ENCODE measurements around the gene IL23R. TPM values are rescaled to one million over a fixed set of nuclear protein-coding genes. Genes with fewer than 3 reads are reported as not detected.
A peak's percentile ranks its signal among the peaks of the same experiment; 100 is the strongest.
"Not testable (repeated sequence)": the region's sequence is repeated elsewhere in the genome, so short reads cannot be mapped to it uniquely, and the experiment has no call there.

IL23R gene, protein sequence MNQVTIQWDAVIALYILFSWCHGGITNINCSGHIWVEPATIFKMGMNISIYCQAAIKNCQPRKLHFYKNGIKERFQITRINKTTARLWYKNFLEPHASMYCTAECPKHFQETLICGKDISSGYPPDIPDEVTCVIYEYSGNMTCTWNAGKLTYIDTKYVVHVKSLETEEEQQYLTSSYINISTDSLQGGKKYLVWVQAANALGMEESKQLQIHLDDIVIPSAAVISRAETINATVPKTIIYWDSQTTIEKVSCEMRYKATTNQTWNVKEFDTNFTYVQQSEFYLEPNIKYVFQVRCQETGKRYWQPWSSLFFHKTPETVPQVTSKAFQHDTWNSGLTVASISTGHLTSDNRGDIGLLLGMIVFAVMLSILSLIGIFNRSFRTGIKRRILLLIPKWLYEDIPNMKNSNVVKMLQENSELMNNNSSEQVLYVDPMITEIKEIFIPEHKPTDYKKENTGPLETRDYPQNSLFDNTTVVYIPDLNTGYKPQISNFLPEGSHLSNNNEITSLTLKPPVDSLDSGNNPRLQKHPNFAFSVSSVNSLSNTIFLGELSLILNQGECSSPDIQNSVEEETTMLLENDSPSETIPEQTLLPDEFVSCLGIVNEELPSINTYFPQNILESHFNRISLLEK
- under 1 TPM in 5 of 12 donors, not detected in 7; 0.04 to 0.37 (median 0.08) TPM for polyA plus RNA-seq (ENCODE audit: insufficient read length in 12 of 12)
- long read RNA-seq, donor 1: 0 reads
- long read RNA-seq, donor 2: 0 reads
- long read RNA-seq, donor 3: 0 reads
- long read RNA-seq, donor 4: 0 reads
- long read RNA-seq, donor 5: 0 reads
- long read RNA-seq, donor 6: 0 reads
- long read RNA-seq, donor 7: 0 reads
- long read RNA-seq, donor 8: 0 reads
- long read RNA-seq, donor 9: 0 reads
- long read RNA-seq, donor 10: 0 reads
- long read RNA-seq, donor 11: 0 reads

DNA sequence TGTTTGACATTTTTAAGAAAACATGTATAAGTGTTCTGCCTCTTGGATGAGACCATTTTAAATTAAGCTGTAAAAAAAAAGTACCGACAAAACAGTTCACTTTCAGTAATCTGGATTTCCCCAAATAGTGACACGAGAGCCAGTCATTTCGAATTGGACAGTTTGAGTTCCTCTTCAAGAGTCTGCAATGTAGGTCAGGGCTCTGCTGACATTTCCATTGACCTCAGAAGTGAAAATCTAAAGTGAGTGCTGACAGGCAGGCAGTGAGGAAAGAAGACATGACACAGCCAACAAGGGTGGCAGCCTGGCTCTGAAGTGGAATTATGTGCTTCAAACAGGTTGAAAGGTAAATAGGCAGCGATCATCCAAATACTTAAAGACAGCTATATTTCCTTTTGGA lies at the start of gene IL23R:
IL23R (plus strand) TSS at position 259 of the 400 bp plus-strand sequence. CDS start 1,667 bp downstream, outside the sequence.
- no peak for DNase-seq

DNA sequence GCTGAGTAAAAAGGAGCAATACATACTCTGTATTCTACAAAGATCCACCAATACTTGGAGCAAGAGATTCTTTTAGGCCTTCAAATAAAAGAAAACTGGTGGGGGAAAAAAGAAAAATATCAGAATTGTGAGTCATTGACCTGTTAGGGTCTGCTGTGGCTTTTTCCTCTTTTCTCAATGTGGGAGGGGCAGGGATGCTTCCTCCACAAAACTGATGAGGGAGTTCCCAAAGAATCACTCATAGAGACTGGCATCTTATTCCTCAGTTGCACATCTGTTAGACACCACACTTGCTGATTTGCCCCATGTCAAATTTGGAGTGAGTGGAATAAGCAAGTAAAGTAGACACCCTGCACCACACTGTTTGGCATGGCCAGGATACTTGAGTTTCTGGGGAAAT lies 48.1 kb upstream of the IL23R start:
- DNase-seq: no peak

DNA sequence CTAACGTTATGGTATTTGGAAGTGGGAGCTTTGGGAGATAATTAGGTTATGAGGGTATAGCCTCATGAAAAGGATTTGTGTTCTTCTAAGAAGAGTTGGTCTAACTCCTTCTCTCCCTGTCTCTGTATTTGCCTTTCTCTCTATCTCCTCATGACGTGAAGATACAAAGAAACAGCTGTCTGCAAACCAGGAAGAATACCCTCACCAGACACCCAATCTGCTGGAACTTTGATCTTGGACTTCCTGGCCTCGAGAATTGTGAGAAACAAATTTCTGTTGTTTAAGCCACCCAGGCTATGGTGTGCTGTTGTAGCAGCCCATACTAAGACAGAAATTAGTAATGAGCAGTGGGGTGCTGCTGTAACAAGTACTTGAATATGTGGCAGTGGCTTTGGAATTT lies 47.6 kb upstream of the IL23R start:
- no peak for DNase-seq

DNA sequence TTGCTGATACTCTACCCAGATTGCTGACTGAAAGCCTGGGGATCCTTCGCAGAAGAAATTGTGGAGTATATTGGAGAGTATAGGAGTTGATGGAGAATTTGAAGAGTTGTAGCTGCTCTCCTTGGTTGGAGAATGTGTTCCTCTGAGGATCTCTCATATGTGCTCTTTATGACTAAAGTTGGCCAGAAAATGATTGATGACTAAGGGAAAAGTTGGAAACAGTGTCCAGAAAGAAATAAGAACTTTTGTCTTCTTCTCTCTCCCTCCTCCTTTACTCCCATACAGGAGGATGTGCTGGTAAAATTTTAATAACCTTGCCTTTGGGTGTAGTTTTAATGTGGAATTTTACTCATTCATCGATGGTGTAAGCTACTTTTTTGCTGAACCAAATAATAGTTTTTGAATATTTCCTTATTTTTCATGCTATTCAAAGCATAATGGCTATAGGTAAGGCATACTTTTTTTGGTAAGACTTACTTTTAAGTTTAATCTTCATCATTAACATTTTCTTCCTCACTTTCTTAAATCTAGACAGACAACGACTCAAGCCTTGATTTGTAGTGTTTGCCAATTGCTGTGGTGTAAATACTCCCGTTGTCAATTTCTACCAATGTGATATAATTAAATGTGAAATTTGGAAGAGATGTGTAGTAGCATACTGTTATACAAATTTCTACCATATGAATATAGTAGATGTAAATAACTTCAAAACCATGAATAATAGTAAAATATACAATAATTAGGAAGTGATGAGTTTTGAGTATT lies 45.2 kb upstream of the IL23R start:
- no peak for DNase-seq

DNA sequence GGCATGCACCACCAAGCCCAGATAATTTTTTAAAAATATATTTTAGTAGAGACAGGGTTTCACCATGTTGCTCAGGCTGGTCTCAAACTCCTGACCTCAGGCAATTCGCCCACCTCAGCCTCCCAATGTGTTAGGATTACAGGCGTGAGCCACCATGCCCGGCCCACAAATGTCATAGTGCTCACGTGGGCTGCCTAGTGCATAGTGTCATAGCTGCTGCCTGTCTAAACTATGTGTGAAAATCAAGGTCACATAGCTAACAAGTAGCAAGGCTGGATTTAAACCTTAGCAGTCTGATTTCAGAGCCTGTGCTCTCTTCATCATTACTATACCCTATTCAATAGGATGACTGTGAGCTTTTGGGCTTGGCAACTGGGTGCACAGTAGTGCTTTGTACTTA lies 41.8 kb upstream of the IL23R start:
- DNase-seq: no peak

DNA sequence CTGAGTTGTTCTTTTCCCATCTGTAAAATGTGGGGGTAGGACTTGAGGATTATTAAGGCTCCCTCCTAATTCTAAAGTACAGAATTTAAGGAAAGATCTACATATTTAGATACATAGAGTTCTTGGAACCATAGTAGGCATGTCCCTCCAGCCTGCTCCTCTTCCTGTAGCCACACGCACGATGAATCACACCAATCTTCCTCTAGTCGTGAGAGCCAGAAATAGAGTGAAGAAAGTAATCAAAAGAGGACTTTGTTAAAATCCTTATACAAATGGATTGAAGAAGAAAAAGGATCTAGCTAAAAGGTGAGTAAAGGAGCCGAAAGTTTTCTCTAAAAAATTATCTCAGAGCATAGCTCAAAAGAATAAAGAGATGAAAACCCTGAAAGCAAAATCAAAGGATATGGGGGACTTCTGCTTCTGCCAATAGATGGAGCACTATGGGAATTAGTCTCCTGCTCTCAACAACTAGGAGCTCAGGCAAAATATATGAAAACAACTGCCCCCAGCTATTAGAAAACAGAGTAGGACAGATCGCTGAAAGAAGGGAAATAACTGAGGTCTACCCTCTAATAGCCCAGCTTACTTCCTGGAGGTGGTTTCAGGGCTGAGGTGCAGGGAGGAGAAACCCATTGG lies 40.0 kb upstream of the IL23R start:
- DNase-seq: no peak

DNA sequence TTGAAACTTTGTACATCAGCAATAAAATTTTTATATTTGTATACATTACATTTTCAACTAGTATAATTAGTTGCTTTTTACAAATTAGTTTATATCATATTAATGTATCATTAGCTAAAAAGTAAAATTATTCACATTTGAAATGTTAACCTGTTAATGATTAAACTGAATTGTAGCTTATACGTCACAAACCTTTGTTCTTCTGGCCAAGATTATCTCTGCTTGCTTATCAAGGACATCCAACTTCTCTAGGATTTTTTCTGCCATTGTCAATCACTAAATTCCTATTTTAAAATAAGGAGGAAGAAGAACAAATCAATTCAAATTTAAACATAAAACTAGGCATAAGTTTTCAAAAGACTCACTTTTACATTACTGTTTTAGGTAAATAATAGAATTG lies 39.3 kb upstream of the IL23R start:
- no peak for DNase-seq

DNA sequence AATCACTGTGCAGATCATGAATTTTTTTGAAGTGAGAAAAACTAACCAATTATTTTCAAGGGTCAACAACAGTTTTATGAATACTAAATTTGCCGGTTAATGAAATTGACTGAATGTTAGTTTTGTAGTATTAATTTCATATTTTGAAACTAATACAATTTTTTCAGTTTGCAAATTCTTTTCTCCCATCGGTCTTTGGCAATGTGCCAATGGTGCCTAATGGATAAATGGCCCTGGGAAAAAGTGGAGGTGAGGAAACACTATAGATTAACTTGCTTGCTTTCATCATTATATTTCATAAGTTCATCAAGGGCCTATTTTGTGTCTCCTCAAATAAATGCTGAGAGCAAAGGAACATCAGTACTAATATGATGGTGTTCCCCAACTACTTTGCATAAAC lies 35.6 kb upstream of the IL23R start:
- DNase-seq: no peak

DNA sequence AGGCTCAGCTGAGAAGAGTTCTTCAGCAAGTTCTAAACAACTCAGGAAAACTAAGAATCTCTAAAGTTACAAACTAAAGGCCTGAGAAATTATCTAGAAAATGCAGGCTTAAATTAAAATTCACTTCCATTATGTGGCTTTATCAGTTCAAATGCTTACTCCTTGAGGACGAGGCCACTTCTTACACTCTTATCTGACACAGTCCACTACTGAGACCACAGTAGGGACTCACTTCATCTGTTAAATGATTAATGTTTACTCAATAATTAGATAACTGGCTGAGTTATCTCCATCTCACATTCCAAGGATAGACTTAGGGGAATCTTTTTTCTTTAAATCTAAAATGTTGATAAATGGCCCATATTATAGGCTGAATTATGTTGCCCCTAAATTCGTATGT lies 33.1 kb upstream of the IL23R start:
- DNase-seq: no peak

DNA sequence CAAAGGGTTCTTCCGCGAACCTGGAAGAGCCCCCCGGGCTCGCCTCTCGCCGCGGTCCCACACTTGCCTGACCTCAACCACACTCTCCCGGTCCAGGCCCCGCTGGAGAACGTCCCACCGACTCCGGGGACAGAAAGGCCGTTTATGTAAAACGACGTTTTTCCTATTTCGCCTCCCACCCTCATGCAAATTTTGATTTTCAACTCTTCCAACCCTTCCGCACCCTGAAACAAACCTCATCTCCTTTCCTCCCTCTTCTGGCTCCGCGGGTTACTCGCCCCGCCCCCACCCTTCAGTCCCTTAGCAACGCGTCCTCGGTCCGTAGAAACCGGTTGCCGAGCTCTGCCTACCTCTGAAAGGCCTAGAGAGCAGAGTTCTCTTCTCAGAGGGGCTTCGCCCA lies 31.6 kb upstream of the IL23R start, which contains the start of gene C1orf141:
C1orf141 (minus strand) TSS at position 276 of the 400 bp plus-strand sequence. CDS start 7,730 bp downstream, outside the sequence.
- peak; percentile 23 for DNase-seq

DNA sequence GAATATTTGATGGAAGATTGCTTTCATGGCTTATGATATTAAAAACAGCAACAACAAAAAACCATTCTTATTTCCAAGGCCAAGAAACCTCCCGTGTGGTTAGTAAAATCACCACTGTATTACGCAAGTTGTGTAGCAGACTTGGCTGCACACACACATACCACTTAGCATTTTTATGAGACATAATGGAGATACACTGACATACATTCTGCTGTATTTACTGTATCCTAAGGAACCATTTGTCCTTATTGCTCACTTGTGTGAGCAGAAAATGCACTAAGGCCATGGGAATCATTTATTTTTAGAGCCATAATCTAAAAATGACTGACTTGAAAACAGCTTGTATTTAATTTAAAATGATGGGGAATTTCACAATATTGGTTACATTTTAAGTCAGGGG lies 30.9 kb upstream of the IL23R start:
- peak; percentile 20 for DNase-seq

DNA sequence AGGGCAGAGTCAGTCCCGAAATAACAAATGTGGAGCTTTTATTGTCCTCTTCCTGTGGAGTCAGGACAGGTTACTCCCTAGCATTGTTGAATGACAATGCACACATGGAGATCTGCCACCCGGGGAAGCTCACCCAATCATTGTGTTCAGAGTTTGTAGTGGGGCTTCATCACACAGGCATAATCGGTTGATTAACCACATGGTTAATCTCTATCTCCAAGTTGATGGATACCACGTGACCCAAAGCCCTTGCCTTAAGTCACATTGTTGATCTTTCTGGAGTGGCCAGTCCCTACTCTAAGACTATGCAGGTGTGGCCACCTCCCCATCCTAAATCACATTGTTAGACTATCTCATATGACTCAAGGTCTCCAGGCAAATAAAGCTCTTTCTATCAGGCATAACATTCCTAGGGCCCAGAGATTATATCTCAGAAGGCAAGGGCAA lies 28.9 kb upstream of the IL23R start:
- no peak for DNase-seq

DNA sequence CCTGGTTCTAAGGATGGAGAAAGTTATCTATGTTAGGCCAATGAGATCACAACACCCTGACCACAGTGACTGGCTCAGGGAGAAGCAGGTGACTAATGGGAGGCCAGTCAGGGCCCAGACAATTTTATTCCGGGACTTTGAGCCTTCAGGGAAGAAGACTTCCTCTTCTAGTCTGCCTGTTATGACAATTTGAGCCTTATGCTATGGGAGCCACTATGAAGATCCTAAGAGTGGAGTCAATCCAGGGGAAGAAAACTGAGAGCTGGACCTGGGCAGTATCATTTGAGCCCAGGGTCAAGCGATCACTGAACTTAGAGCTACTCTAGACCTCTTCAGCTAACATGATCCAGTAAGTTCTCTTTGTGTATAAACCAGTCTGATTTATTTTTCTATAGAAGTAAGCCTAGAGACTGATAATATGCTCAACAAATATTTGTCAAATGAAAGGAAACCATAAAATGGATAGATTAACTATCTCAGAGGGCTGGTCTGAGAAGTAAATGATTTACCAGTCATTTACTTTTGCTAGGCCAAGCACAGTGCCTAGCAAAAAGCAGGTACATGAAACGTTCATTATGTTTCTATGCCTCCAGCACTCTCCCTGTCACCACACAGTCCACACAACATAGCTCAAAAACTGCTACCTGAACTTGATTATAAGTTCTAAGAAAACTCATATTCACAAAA lies 27.3 kb upstream of the IL23R start:
- DNase-seq: no peak

DNA sequence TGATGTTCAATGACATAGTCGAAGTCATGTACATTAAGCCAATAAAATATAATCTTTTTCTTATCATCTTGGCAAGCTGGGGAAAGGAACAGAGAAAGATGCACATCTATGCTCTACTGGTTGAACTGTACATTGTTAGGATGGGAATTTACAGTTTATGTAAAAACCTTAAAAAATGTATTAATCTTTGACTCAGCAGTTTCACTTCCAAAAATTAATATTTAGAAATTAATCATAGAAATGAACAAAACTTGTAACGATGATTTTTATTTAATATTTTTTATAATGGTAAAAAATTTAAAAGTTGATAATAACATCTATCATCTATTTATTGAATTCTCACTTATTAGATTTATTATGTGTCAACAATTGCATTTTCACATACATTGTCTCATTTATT lies 25.8 kb upstream of the IL23R start:
- DNase-seq: no peak

DNA sequence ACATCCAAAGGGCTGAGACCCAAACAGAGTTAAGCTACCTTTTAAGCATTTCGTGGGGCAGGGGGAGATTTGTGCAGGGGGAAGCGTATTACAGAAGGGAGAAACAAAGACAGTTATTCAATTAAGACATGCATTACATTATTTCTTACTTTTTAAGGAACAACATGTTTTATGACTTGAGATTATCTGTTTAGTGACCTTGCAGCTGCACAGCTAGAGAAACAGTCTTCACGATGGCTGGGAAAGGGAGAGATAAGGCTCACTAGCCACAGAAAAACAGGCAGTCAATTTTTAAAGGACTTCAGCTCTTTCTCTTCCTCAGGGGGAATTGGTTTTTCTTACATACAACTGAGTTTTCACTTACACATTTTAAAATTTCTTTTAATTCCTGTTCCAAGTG lies 24.4 kb upstream of the IL23R start:
- DNase-seq: not testable (repeated sequence)

DNA sequence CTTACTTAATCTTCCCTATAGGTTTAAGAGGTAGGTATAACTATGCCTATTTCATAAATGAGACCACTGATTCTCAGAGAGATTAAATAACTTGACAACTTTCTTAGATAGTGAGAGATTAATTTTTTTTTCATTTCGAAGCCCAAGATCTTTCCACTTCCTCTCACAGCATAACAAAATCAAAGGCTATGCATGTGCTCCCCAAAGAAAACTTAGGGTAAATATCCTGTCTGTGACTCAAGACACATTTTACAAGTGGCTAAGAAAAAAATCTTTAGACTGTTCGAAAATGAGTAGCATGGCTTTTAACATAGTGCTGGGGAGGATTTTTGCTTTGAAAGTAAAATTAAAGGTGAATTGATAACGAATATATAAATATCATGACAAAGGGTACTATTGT lies 23.3 kb upstream of the IL23R start:
- no peak for DNase-seq

DNA sequence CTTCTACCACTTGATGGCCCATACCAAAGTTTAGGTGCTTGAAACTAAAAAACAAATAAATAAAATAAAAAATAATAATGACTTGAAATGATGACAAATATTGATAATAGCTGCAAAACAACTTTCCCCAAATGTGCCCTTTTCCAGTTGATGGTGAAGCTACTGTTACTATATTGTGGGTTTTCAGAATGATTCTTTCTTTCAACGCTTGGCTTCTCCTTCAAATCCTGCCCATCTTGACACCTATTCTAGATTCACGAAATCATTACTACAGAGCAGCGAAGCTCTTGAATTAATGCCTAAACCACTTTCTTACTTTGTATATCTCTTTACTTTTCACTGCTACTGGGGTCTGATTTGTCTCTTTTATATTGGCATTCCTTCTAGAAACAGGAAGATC lies 22.3 kb upstream of the IL23R start:
- DNase-seq: no peak

DNA sequence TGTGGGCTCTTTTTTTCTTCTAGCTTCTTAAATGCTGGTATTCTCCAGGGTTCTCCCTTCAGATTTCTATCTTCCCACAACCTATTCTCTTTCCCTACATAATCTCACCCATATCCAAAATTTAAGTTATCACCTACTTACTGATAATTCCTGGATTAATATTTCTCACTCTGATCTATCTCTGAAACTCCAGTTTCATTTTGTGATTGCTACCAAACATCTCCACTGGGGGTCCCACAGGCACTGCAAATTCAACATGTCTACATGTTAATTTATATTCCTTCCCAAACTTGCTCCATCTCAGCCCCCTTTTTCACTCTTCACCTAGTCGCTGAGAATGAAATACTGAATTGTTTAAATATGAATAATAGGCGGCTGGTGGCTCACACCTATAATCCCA lies 21.6 kb upstream of the IL23R start:
- DNase-seq: no peak

DNA sequence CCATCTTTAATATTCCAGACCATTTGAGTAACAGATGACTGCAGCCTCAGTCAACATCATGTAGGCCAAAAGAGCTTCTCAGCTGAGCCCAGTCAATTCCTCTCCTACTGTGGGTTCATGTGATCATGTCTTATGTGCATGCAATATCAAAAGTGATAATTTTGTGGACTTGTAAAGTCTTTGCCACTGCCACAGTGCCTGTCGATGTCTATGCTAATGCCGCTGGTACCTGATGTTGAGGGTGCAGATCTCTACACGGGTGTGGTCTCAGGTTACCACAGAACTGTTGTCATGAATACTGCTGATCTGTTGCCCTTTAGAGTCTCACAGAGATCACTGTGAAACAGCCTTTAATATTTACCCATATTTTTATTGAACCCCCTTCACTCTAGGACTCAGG lies 20.2 kb upstream of the IL23R start:
- no peak for DNase-seq

DNA sequence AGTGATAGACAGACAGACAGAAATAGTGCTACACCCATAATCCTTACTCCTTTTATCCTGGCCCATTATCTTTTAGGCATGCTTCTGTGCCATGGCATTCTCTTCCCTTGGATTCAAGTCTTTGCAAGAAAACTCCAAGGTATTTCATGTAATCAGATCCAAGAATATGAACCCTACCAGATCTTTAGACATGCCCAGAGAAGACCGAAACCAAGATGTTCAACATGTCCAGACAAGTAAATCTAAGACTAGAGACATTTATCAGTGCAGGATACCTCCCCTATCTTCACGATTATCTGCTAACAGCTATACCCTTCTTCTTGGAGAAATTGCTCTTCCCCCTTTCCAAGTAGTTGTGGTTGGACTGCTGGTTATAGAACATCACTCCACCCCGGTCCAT lies 19.7 kb upstream of the IL23R start:
- DNase-seq: no peak

DNA sequence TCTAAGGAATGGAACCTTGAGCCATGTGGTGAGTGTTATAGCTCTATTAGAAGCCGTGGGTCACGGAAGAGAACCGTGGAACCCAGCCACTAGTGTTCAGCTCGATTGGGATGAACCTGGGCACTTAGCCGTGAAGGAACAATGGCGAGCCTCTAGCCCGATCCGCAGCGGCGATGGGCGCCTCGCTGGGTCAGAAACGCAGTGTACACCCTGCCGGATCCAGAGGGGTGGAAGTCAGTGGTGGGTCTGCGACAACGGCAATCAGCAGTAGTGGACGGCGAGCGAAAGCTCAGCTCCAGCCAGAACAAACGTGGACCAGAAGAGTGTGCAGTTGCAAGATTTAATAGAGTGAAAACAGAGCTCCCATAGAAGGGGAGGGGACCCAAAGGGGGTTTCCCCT lies 18.3 kb upstream of the IL23R start:
- DNase-seq: not testable (repeated sequence)
